ENCODE data around the gene GJB4.
"Not testable (repeated sequence)": the region's sequence is repeated elsewhere in the genome, so short reads cannot be mapped to it uniquely, and the experiment has no call there.

GJB4 gene

GRCh38 chr1:34747638-34747941, 11.9 kb upstream of the GJB4 start:
- no peak for DNase-seq

GRCh38 chr1:34749992-34750391, 9.5 kb upstream of the GJB4 start:
- DNase-seq = no peak

GRCh38 chr1:34750610-34751009, 8.9 kb upstream of the GJB4 start:
- DNase-seq = no peak

GRCh38 chr1:34753163-34753562, 6.4 kb upstream of the GJB4 start:
- DNase-seq = no peak

GRCh38 chr1:34754964-34755637, 4.4 kb upstream of the GJB4 start, which contains the start of gene GJB5:
Gene GJB5 (plus strand): TSS chr1:34755047. CDS start chr1:34757331, 2,284 bp downstream.
- no peak for DNase-seq

- no peak for DNase-seq
Observed at GRCh38 chr1:34755961-34756360, 3.6 kb upstream of the GJB4 start.

GRCh38 chr1:34757386-34757785, 2.2 kb upstream of the GJB4 start:
- no peak for DNase-seq

- no peak for DNase-seq
Observed at GRCh38 chr1:34758751-34759150, 789 bp upstream of the GJB4 start.

GRCh38 chr1:34761176-34761761, 1.7 kb downstream of the GJB4 start:
- DNase-seq = no peak

- no peak for DNase-seq
Observed at GRCh38 chr1:34761776-34762307, 2.3 kb downstream of the GJB4 start.

GRCh38 chr1:34762474-34763141, 3.1 kb downstream of the GJB4 start:
- no peak for DNase-seq

- no peak for DNase-seq
Observed at GRCh38 chr1:34763142-34763781, 3.7 kb downstream of the GJB4 start.

- no peak for DNase-seq
Observed at GRCh38 chr1:34768856-34769255, 9.3 kb downstream of the GJB4 start.

- DNase-seq = no peak
Observed at GRCh38 chr1:34770891-34771504, 11.5 kb downstream of the GJB4 start.

GRCh38 chr1:34771573-34772371, 12.2 kb downstream of the GJB4 start:
- DNase-seq = no peak

GRCh38 chr1:34773114-34773513, 13.6 kb downstream of the GJB4 start:
- not testable (repeated sequence) for DNase-seq

GRCh38 chr1:34774957-34775356, 15.4 kb downstream of the GJB4 start:
- DNase-seq = no peak

- no peak for DNase-seq
Observed at GRCh38 chr1:34776911-34777310, 17.4 kb downstream of the GJB4 start.

GRCh38 chr1:34777519-34778321, 18.2 kb downstream of the GJB4 start:
- DNase-seq = no peak

GRCh38 chr1:34778381-34778780, 18.8 kb downstream of the GJB4 start:
- DNase-seq = no peak

- DNase-seq = no peak
Observed at GRCh38 chr1:34779005-34779404, 19.5 kb downstream of the GJB4 start.

GRCh38 chr1:34779526-34779925, 20.0 kb downstream of the GJB4 start:
- DNase-seq = no peak

Data from NK-92 treated with Interleukin-12 subunit alpha and Interleukin-12 subunit beta, amount 100 ng/mL, for 24 hours (cell line).